Thoracic aorta (tissue), 2 donors: ENCODE data around the gene GCN1. TPM values are rescaled to one million over a fixed set of nuclear protein-coding genes. Genes with fewer than 3 reads are reported as not detected.

ENCODE experiments used
- ATAC-seq: fragments of 150-250 bp; one replicate; pipeline ENCODE4 v1.8.0; 2017; ENCODE audit warnings: low read depth; ENCODE audit not compliant: insufficient number of reproducible peaks, low FRiP score
- DNase-seq: peaks from one replicate; pipeline ENCODE4 v3.0.0-alpha.2; 2020; ENCODE audit warnings: low spot score
- H3K27ac ChIP-seq, 2 donors: fragments of 200-600 bp; sonication (generic); 1 replicate in 1 of 2; 2 replicates in 1 of 2; pipeline ENCODE4 v1.5.1; 2016; ENCODE audit warnings: mild to moderate bottlenecking in 2 of 2, moderate library complexity in 2 of 2
- H3K27me3 ChIP-seq: fragments of 200-600 bp; sonication (generic); replicated peaks from 2 replicates; pipeline ENCODE4 v1.6.0; 2016; ENCODE audit warnings: mild to moderate bottlenecking; ENCODE audit not compliant: insufficient read depth
- H3K36me3 ChIP-seq: fragments of 200-600 bp; sonication (generic); one replicate; pipeline ENCODE4 v1.5.1; 2016
- H3K4me1 ChIP-seq, 2 donors: fragments of 200-600 bp; sonication (generic); 1 replicate in 1 of 2; 2 replicates in 1 of 2; pipeline versions ENCODE4 v1.5.1 to v1.6.0; 2016; ENCODE audit warnings: low read depth in 2 of 2, mild to moderate bottlenecking in 1 of 2; ENCODE audit not compliant: control insufficient read depth in 1 of 2
- H3K4me3 ChIP-seq: fragments of 200-600 bp; sonication (generic); 2 replicates; pipeline ENCODE4 v1.5.1; 2016; ENCODE audit warnings: mild to moderate bottlenecking
- H3K9me3 ChIP-seq: fragments of 200-600 bp; sonication (generic); 2 replicates; pipeline ENCODE4 v1.5.1; 2016
- total RNA-seq, 2 donors: library from RNA; depleted of rRNA; stranded (reverse); fragments of >200 nt; gene quantifications; one replicate each; pipeline versions ENCODE4 v1.1.0 to v1.2.3, GENCODE V29; 2016
- TF ChIP-seq, protein P1 (sequence below): fragments of 200-600 bp; sonication (generic); IDR thresholded peaks from one replicate; pipeline ENCODE4 v1.5.1; 2019; ENCODE audit warnings: antibody characterized with exemption

The GCN1 gene
- total RNA-seq, 2 donors from 2014 or later, result 56.8 to 91.5 TPM

DNA sequence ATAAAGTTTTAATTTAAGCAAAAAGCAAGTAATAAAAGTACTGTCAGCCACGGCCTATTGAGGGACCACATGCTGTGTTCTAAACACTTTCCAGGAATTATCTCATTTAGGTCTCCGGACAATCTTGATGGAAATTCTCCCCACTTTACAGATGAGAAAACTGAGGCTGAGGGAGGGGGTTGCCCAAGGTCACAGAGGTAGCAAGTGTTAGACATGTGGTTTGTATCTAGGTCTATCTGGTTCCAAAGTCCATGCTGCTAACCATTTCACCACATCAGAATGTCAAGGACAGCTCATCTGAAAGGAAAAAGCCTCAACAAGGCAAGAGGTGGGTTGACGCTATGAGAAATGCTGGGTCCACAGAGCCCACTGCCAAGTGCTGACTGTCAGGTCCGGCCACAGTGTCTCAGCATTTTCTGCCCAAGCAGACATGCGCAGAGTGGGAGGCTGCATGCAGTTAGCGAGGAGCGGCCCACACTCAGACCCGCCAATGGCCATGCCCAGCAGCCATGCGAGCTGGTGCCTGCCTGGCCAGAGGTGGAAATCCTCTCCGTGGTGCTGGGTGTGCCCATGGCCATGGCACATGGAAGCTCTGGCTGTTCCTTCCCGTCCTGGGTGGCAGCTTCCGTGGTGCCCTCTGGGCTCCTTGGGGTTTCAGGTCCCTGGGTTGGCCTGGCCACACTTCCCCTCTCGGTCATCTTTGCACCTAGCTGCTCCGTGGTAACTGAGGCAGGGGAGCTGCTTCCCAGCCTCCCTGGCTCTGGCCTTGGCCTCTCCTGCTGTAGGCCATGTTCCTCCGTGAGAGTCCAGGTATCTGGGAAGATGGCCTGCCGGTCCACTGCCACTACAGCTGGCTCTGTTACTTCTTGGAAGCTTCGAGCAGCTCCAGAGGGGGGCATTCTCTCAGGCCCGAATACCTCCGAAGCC lies 24.4 kb upstream of the GCN1 start:
- no peak for ATAC-seq
- Histone ChIP-seq H3K27ac (no peak overlapping the region), H3K27me3 (no peaks in the 10 kb centered on the region), H3K4me1 (peaks cover 0 to under 1% of the 10 kb centered on the region in 2 donors), H3K9me3 (no peaks in the 10 kb centered on the region), H3K4me3 (no peak overlapping the region), H3K36me3 (peaks cover 67% of the 10 kb centered on the region)
- DNase-seq, result no peak
- TF ChIP-seq, protein P1, sequence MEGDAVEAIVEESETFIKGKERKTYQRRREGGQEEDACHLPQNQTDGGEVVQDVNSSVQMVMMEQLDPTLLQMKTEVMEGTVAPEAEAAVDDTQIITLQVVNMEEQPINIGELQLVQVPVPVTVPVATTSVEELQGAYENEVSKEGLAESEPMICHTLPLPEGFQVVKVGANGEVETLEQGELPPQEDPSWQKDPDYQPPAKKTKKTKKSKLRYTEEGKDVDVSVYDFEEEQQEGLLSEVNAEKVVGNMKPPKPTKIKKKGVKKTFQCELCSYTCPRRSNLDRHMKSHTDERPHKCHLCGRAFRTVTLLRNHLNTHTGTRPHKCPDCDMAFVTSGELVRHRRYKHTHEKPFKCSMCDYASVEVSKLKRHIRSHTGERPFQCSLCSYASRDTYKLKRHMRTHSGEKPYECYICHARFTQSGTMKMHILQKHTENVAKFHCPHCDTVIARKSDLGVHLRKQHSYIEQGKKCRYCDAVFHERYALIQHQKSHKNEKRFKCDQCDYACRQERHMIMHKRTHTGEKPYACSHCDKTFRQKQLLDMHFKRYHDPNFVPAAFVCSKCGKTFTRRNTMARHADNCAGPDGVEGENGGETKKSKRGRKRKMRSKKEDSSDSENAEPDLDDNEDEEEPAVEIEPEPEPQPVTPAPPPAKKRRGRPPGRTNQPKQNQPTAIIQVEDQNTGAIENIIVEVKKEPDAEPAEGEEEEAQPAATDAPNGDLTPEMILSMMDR, result no peak

DNA sequence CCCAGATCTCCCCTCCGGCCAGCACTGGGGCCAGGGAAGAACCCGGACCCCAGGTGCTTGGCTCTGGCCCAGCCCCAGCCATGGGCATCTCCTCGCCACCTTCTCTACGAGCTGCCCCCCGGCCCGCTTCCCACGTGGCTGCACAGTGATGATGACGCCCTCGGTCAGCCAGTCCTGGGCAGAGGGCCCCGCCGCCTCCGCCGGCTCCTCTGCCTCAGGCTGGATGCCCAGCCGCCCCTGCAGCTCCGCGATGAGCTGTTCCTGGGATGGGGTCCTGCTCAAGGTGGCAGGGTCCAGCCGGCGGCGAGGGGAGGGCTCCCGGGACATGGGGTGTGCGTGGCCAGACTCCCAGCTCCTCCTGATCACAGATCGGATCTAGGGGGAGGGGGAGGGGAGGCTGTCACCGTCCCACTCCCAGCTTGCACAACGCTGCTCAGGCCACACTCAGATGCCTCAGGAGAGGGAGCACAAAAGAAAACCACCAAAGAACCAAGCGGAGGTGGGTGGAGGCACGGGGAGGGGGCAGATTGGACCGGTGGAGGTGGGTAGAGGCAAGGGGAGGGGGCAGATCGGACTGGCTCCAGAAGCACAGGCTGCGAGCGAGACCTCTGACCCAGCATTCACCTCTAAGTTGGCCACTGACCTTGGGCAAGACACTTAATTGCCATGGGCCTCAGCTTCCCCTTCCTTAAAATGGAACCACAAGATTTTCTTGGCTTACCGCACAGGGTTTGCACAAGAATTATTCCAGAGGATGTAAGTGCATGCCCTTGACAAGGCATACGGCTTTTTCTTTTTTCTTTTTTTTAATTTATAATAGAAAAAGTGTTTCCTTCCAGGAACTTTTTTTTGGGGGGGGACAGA lies 22.5 kb upstream of the GCN1 start:
- TF ChIP-seq, protein P1, result no peak
- H3K27me3 ChIP-seq, result no peaks in the 10 kb centered on the region
- no peak for DNase-seq
- H3K27ac ChIP-seq, result no peak overlapping the region
- H3K9me3 ChIP-seq, result no peaks in the 10 kb centered on the region
- peaks cover 69% of the 10 kb centered on the region for H3K36me3 ChIP-seq
- ATAC-seq, result no peak
- no peak overlapping the region for H3K4me3 ChIP-seq
- no peaks in the 10 kb centered on the region for H3K4me1 ChIP-seq

DNA sequence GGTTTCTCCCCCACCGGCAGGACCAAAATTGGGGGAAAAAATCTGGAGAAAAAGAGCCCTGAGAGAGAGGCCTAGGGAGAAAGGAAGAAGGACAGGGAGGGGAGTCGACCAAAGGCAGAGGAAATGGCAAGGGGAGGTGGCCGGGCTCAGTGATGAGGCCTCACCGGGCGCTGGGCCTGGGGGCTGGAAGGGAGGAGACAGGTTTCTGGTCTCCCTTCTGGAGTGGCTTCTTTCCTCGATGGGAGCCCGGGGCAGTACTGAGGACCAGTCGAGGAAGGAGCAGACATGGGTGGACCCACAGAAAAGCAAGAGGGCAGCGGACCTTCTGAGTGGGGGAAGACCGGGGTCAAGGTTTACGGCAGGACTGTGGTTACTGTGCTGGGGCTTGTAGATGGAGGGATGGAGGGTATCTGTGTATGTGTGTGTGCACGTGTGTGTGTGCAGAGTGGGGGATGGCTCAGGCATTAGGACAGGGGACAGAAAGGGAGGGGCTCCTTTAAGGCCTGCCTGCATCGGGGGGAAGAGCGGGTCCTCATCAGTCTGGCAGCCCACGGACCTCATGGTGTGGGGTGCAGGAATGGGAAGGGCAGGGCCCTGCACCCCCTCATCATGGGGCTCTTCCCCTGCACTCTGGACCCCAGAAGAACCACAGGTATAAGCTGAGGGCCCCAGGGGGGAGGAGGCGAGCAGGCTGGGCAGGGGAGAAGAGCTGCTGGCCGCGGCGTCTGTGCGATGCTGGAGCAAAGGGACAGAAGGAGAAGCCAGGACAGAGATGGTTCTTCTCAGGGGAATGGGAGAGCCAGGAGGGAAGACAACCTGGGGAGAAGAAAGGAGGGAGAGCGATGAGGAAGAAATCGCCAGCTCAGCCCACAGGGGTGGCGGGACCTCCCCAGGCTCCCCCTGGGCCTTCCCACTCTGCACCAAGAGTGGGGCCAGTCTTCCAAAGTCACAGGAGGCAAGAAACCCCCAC lies 21.5 kb upstream of the GCN1 start:
- H3K36me3 ChIP-seq, result peaks cover 69% of the 10 kb centered on the region
- no peaks in the 10 kb centered on the region for H3K9me3 ChIP-seq
- ATAC-seq, result no peak
- H3K27ac ChIP-seq, result no peak overlapping the region
- TF ChIP-seq, protein P1, result no peak
- no peak overlapping the region for H3K4me3 ChIP-seq
- no peak for DNase-seq
- no peaks in the 10 kb centered on the region for H3K4me1 ChIP-seq
- H3K27me3 ChIP-seq, result no peaks in the 10 kb centered on the region

DNA sequence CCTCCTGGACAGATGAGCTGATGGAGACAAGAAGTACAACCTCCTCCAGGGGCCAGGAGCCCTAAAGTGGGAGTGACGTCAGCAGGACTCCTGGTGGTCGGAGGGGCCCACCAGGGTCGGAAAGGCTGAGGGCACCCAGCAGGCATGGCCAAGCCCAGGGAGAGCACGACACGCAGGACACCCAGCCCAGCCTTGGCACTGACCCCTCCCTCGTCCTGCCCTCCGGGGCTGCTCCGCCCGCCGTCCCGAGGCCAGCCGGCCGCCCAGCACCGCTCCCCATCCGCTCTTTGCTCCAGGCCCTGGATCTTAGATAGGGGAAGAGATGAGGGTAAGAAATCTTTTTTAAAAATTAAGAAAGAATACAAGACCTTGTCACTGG lies 20.8 kb upstream of the GCN1 start:
- Histone ChIP-seq H3K4me3 (no peak overlapping the region), H3K36me3 (peaks cover 68% of the 10 kb centered on the region), H3K27ac (no peak overlapping the region), H3K4me1 (no peaks in the 10 kb centered on the region), H3K27me3 (no peaks in the 10 kb centered on the region), H3K9me3 (no peaks in the 10 kb centered on the region)
- TF ChIP-seq, protein P1, result no peak
- ATAC-seq (no peak), DNase-seq (no peak)
